DMS153 (cell line): ENCODE measurements around the gene GRM5.

Experiments
- DNase-seq: peaks from one replicate; lab custom pipeline; 2025; lab: John Stamatoyannopoulos, UW

The GRM5 gene

DNA sequence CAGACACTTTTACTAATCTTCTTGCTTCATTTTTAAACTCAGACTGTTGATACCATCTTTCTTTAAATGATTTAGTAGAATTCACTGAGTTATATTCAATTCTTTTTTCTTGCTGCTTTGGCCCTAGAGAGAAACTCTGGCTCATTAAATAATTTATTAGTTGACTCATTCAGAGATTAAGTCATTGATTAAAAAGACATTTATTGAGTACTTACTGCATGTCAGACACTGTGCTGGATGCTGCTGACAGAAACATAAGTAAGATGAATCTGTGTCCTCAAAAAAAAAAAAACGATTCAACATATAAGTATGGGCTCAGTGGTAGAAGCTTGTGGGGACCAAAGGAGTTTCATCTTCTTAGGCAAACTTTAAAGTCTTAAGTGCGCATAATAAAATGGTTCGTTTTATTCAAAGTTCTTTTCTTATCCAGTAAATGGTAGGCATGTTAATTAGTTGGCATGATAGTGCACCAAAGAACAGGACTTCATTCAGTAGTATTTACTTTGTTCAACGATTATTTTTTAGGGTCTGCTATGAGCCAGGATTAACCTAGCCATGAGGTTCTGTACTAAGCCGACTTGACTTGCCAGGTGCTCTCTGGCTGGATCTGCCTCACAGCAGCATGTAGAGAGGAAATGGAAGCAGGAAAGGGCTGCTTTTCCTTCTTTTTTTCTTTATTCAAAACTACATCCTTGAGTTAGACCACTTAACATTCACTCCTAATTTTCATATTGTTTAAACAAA lies 447.3 kb downstream of the GRM5 start:
- DNase-seq: no peak

DNA sequence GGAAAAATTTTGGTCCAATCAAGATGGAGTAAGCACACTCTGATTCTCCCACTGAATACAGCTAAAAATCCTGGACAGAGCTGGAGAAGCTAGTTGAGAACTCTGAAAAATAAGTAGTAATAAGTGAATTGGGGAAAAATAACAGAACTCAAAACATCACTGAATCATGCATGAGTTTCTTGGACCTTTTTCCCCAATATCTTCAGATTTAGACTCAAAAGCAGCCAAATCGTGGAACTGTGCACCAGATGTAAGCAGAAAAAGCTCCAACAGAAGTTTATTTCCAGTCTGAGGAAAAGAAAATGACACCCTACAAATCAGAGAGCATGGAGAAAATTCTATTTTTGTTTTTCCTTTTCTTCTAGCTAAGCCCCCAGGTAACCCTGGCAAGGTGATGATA lies 448.6 kb downstream of the GRM5 start:
- DNase-seq: no peak

GRCh38 chr11:88604260-88604659 lies 461.5 kb downstream of the GRM5 start:
- DNase-seq: no peak

- DNase-seq: no peak
Measured at GRCh38 chr11:88603091-88603867, 462.5 kb downstream of the GRM5 start.

DNA sequence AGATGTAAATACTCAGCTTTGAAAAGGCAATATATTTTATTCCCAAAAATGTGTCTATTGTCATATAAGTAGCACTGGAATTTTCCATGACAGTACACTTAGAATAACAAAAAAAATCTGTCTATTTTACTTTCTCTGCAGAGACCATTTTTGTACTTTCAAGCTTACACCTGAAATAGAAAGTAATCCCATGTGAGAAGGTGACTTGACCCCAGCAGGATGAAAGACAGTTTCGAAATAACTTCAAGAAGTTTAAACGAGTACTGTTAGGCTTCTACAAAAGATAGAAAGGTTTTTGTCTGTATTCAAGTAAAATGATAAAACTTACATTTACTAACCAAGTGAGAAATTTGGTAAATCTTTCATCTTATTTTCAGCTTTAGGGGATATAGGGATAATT lies 468.4 kb downstream of the GRM5 start:
- no peak for DNase-seq

DNA sequence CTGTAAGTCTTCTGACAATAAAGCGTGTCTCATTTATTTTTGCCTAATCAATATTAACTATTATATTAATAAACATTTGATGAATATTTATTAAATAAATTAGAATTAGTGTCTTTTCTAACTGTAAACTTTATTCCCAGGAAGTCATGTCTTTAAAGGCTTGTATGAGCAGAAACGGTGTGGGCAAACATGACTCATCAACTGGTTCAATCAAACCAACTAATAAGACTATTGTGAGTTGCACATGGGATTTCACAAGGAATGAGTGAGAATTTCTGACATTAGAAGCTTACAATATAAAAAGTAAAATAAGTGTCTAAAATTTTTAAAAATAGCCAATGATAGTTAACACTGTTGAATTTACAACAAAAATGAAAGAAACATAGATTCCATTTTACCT lies 469.0 kb downstream of the GRM5 start:
- DNase-seq: no peak

DNA sequence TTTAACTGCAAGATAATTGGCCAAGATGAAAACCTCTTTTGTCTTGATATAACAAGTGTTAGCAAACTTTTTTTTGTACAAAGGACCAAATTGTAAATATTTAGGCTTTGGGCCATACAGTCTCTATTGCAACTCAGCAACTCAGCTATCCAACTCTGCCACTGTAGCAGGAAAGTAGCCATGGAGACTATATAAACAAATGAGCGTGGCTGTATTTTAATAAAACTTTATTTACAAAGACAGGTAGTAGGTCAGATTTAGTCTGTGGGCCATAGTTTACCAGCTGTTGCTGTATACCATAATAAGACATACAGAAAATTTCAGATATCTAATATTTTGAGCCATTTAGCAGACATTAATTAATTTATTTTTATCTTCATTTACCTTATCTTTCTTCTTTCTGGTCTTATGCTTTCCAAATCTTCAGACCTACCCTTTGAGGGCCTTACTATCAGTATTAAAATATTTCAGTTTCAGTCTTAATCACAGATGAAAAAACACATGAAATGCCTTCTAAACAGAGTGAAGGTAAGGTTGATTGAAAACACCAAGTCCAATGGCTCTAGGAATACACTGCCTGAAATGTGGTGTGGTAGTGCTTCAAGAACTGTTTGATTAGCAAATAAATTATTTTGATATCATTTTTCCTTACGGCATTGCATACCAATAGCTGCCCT lies 471.4 kb downstream of the GRM5 start:
- DNase-seq: no peak

DNA sequence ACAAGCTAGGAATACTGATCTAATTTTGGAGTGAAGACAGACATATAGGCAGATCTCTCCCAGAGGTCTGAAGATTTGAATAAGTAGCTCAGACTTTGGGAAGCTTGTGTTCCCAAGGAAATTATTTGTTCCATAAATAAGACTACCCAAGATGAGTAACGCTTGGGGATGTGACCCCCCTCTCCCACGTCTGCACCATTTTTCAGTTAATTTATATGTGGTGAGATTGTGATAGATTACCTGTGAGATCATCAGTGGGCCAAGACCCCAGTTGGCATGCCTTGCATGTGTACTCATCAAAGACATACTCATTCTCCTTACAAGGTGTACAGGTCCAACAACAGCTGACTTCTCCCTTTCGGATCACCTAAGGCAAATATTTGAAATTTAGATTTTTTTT lies 475.4 kb downstream of the GRM5 start:
- DNase-seq: no peak

DNA sequence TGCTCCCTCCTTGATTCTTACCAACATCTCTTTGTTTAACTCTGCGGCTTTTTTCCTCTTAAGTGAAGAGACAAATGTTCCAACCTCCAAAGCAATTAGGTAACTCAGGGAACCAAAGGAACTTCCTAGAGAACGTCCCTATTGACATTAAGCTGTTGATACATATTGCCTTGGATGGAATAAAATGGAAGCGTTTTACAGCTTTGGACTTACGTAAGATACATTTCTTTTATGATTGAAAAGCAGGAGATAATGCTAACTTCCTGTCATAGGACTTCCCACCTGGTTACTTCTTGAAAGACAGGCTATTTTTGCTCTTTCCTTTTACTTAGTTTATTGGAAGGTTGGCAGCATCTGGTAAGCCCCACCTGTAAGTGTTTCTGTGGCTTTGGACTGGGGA lies 482.5 kb downstream of the GRM5 start:
- no peak for DNase-seq

GRCh38 chr11:88579466-88579865 lies 486.3 kb downstream of the GRM5 start:
- DNase-seq: no peak

- no peak for DNase-seq
Measured at GRCh38 chr11:88576741-88577140, 489.0 kb downstream of the GRM5 start.

DNA sequence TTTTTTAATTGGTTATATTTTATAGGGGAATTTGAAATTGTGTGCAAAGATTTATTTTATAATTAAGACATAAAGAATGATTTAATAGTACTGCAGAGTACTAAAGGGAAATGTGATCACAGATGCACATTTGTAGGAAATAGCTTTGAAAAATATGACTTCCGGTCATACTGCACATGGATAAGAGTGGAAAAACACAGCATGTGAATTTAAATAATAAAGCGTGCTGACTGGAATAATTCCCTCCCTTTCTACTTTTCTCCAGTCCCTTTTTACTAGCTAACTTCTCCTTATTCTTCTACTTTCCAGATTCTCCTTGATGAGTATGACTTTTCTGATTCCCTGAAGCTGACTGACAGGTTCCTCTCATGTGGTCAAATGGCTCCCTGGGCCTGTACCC lies 489.9 kb downstream of the GRM5 start:
- no peak for DNase-seq

DNA sequence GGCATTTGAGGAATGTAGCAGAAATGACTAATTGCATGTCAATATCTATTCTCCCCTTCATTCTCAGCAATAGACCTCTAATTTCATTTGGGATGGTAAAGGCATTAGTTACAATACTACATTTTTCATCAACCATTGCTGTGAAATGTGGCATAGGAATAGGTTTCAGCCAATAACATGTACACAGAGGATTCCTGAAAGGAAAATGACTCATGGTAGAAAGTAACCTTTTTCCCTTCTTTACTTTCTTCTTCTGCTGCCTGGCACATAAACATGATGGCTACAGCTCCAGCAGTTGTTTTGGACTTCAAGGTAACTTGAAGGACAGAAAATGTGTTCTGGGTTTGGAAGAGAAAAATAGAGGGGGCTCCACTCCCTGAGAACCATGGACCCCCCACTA lies 496.4 kb downstream of the GRM5 start:
- no peak for DNase-seq

DNA sequence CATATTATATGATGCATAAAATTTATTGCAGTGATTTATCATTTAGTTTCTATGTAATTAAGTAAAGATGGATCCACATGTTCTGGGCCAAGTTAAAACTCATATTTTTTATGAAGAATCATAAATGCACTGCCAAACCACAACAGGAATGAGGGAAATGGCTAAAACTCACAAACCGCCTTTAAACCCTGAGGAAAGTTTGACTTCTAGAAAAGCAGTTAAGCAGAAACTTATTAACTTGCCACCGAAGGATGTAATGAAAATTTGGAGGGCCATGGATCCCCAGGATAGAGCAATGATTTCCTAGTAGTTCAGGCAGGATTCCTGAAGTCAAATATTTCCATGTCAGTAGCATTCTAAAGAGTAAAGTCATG lies 510.0 kb downstream of the GRM5 start:
- no peak for DNase-seq

DNA sequence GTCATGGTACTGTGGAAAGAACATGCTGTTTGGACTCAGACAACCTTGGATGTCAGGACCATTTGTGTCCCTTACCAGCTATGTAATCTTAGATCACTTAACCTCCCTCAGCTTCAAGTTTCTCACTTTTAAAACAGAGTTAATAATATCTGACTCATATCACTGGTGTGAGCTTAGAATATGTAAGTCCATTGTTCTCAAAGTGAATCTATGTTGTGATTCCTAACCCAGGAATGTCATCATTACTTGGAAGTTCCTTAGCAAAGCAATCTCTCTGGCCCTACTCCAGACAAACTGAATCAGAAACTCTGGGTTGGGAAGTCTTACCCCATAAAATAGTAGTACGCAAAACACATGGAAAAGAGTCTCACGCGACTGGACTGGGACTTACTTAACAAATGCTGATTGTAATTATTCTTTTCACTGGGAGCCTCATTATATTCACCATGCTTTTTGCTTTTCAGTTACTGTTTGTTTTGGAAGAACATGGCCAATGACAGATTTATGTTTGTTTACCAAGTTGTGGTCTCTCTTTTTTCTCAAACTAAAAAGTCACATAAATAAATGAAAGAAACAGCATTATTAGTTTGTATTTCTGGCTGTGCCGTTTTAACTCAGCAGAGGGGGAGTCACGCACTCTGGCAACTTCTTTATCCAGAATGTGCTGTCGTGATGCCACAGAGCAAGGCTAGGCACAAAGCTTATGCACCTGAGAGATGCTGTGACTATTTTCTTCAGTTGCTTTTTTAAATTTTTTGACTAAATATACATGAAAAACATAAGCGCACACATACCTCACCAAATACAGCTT lies 510.6 kb downstream of the GRM5 start:
- DNase-seq: no peak

DNA sequence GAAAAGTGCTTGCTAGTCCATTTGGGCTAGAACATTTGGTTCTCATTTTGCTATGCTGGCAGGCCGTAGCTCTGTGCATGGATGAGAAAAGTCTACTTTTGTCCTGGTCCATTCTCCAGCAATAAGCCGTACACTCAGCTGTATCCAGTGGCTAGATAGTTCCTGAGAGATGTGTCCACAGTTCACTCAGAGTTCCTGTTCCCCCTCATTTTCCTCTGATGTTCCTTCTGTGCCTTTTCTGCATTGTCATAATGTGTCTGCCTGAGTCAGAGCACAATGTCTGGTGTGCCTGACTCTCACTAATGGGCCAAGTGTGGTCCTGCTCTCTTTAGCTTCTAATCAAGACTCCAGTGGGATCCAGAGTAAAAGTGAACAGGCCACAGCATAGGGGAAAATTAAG lies 512.6 kb downstream of the GRM5 start:
- DNase-seq: no peak

- DNase-seq: no peak
Measured at GRCh38 chr11:88552379-88553062, 513.3 kb downstream of the GRM5 start.

DNA sequence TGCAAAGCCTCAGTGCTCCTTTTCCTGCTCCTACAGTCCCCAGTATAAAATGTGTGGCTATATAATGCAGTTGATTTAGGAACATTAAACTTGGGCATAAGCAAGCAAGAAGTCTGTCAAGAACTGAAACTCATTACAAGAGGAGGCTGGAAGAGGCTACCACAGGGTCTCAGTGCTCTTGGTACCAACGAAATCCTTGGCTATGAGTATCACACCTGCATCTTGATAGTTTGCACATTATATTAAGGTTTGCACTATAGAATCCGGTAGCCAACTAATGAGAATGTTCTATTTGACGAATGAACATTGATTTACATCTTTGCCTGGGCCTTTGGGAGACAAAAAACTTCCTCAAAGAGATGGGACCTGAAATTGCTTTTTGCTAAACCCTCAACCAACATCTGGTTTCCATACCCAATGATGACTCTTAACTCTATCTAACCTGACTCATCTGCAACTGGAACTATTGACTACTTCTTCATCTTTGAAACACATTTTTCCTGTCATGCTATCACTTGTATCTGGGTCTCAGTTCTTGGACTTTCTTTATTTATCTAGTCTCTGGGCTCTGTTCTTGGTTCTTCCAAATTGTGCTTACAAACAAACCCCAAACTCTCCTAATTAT lies 521.0 kb downstream of the GRM5 start:
- DNase-seq: no peak

DNA sequence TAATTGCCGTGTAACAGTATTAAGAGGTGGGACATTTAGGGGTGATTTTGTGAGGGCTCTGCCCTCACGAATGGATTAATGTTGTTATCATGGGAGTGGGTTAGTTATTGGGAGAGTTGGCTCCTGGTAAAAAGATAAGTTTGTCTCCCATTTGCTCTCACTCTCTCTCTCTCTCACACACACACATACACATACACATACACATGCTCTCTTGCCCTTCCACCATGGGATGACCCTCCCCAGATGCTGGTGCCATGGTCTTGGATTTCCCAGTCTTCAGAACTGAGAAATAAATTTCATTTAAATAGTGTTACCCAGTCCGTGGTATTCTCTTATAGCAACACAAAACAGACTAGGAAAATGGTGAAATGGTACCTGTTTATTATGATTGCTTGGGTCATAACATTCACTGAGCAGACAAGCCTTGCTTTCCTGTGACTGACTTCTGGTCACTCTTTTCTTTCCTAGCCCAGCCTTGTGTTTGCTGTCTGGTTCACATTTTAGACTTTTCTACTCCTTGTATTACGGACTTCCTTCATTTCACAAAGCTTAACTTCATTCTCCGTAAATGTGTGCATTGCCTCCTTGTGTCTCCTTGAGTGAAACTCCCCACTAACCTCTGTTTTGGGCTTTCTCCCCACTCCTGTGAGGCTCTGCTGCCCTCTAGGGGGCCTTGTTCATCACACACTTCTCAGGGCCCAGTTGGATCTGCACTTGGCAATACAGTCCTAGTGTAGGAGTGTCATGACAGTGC lies 521.7 kb downstream of the GRM5 start:
- peak; percentile 41 for DNase-seq

DNA sequence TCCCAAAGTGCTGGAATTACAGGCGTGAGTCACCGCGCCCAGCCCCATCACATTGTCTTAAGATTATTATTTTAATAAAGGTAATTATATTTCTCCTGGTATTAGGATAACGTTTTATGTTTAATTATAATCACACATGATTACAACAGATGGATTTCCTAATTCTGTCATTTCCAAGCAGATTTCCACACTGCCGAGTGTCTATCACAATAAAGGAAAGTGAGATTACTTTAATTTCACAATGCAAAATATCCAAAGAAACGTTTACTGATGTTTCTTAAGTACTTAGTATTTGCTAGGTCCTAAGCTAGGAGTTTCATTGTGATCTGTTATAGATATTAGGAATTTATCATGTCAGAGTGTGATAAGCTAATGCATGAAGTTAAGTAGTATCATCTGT lies 524.8 kb downstream of the GRM5 start:
- DNase-seq: no peak

GRCh38 chr11:88538098-88538497 lies 527.7 kb downstream of the GRM5 start:
- DNase-seq: no peak
